Measurements from ENCODE around the gene PRSS22. TPM values are rescaled to one million over a fixed set of nuclear protein-coding genes. Genes with fewer than 3 reads are reported as not detected.

The PRSS22 gene
- total RNA-seq, 4 donors from 2014 or later, result not detected

- H3K4me1 ChIP-seq, result peaks cover 0 to 13% (median 5%) of the 10 kb centered on the region in 4 donors
- intact Hi-C loops (cut with DNase I), result no loop called here
- WGBS, result 8% methylated on average over 11 of the region's 23 CpGs
- H3K27ac ChIP-seq (replicated peaks in 1 of 4), result no peak overlapping the region
- DNase-seq (ENCODE audit: extremely low spot score), result no peak
- H3K36me3 ChIP-seq, result no peaks in the 10 kb centered on the region
- TF ChIP-seq EP300 (IDR thresholded peaks at IDR 0.05) (no peak), POLR2A (IDR thresholded peaks at IDR 0.05; ENCODE audit: low read depth) (no peak), POLR2AphosphoS5 (IDR thresholded peaks at IDR 0.05) (no peak), CTCF (IDR thresholded peaks at IDR 0.05) (no peak)
- H3K9me3 ChIP-seq, result peaks cover 0 to 24% (median 16%) of the 10 kb centered on the region in 4 donors
- H3K4me3 ChIP-seq, result peak overlapping the region in 1 of 4 donors; percentile 1
- H3K27me3 ChIP-seq, result peaks cover 0 to 86% (median 27%) of the 10 kb centered on the region in 4 donors
Measured at GRCh38 chr16:2858245-2859025, 465 bp upstream of the PRSS22 start.

GRCh38 chr16:2856686-2857450 is 1.1 kb downstream of the PRSS22 start:
- Histone ChIP-seq H3K4me1 (peaks cover 0 to 13% (median 5%) of the 10 kb centered on the region in 4 donors), H3K4me3 (no peak overlapping the region), H3K9me3 (peaks cover 0 to 24% (median 16%) of the 10 kb centered on the region in 4 donors), H3K36me3 (no peaks in the 10 kb centered on the region), H3K27me3 (peaks cover 0 to 89% (median 34%) of the 10 kb centered on the region in 4 donors), H3K27ac (replicated peaks in 1 of 4) (no peak overlapping the region)
- 75% methylated on average over 21 of the region's 24 CpGs for WGBS
- intact Hi-C loops (cut with DNase I), result no loop called here
- no peak for TF ChIP-seq EP300 (IDR thresholded peaks at IDR 0.05)
- TF ChIP-seq POLR2AphosphoS5 (IDR thresholded peaks at IDR 0.05), result no peak
- TF ChIP-seq POLR2A (IDR thresholded peaks at IDR 0.05; ENCODE audit: low read depth), result no peak
- no peak for TF ChIP-seq CTCF (IDR thresholded peaks at IDR 0.05)
- no peak for DNase-seq (ENCODE audit: extremely low spot score)

- no peak for DNase-seq (ENCODE audit: extremely low spot score)
- WGBS, result 75% methylated on average over 12 of the region's 14 CpGs
- Histone ChIP-seq H3K27me3 (peaks cover 0 to 87% (median 36%) of the 10 kb centered on the region in 4 donors), H3K9me3 (peaks cover 0 to 21% (median 16%) of the 10 kb centered on the region in 4 donors), H3K4me3 (no peak overlapping the region), H3K36me3 (no peaks in the 10 kb centered on the region), H3K27ac (replicated peaks in 1 of 4) (no peak overlapping the region), H3K4me1 (peaks cover 0 to 13% (median 5%) of the 10 kb centered on the region in 4 donors)
- intact Hi-C loops (cut with DNase I), result no loop called here
- TF ChIP-seq POLR2AphosphoS5 (IDR thresholded peaks at IDR 0.05), result no peak
- no peak for TF ChIP-seq CTCF (IDR thresholded peaks at IDR 0.05)
- no peak for TF ChIP-seq POLR2A (IDR thresholded peaks at IDR 0.05; ENCODE audit: low read depth)
- no peak for TF ChIP-seq EP300 (IDR thresholded peaks at IDR 0.05)
Measured at GRCh38 chr16:2856061-2856670, 1.8 kb downstream of the PRSS22 start.

- peaks cover 0 to 13% (median 5%) of the 10 kb centered on the region in 4 donors for H3K4me1 ChIP-seq
- H3K27me3 ChIP-seq, result peaks cover 0 to 87% (median 35%) of the 10 kb centered on the region in 4 donors
- H3K4me3 ChIP-seq, result no peak overlapping the region
- no peak for TF ChIP-seq POLR2A (IDR thresholded peaks at IDR 0.05; ENCODE audit: low read depth)
- no peak for TF ChIP-seq EP300 (IDR thresholded peaks at IDR 0.05)
- no peak for TF ChIP-seq POLR2AphosphoS5 (IDR thresholded peaks at IDR 0.05)
- no peak for TF ChIP-seq CTCF (IDR thresholded peaks at IDR 0.05)
- H3K9me3 ChIP-seq, result peaks cover 0 to 14% (median 13%) of the 10 kb centered on the region in 4 donors
- H3K27ac ChIP-seq (replicated peaks in 1 of 4), result no peak overlapping the region
- H3K36me3 ChIP-seq, result no peaks in the 10 kb centered on the region
- DNase-seq (ENCODE audit: extremely low spot score), result no peak
- 86% methylated on average over 5 of the region's 6 CpGs for WGBS
- intact Hi-C loops (cut with DNase I), result no loop called here
Measured at GRCh38 chr16:2855536-2855935, 2.4 kb downstream of the PRSS22 start.

Measured in esophagus muscularis mucosa (tissue), 4 donors.